LoVo (cell line): Measurements from ENCODE around the gene ST8SIA3.
"Not testable (repeated sequence)": the region's sequence is repeated elsewhere in the genome, so short reads cannot be mapped to it uniquely, and the experiment has no call there.

Experiments used
- DNase-seq: peaks from one replicate; pipeline ENCODE4 v3.0.0-alpha.2; 2016; ENCODE audit warnings: low spot score

The ST8SIA3 gene

GRCh38 chr18:57366528-57367081 is 14.2 kb downstream of the ST8SIA3 start:
- no peak for DNase-seq

DNA sequence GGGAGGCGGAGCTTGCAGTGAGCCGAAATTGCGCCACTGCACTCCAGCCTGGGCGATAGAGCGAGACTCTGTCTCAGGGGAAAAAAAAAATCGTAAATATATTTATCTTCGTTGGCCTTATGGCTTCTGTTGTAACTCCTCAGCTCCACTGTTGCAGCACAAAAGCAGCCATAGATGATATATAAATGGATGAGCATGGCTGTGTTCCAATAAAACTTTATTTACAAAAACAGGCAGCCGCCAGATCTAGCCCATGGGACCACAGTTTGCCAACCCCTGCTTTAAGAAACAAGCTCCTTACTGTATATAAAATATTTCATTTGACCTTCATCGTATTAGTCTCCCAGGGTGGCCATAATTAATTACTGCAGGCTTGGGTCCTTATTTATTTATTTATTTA is 20.1 kb downstream of the ST8SIA3 start:
- no peak for DNase-seq

GRCh38 chr18:57373017-57373416 is 20.7 kb downstream of the ST8SIA3 start:
- no peak for DNase-seq

DNA sequence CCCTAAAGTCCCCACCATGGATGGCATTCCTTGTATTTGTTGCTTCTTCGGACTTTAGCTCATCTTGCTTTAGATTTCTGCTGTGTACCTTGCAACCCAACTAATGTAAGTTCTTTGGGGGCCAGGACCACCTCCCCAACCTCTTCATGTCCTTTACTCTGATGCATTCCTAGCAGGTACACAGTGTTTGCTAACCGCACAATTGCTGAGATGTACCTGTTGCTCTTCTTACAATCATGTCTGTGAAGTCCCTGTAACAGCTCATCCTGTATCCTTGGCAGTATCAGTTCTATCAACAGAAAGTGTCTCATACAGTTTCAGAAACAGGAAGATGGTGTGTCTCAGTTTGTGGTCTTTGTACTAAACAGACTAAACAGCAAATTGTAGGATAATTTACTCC is 24.1 kb downstream of the ST8SIA3 start:
- DNase-seq, result no peak

DNA sequence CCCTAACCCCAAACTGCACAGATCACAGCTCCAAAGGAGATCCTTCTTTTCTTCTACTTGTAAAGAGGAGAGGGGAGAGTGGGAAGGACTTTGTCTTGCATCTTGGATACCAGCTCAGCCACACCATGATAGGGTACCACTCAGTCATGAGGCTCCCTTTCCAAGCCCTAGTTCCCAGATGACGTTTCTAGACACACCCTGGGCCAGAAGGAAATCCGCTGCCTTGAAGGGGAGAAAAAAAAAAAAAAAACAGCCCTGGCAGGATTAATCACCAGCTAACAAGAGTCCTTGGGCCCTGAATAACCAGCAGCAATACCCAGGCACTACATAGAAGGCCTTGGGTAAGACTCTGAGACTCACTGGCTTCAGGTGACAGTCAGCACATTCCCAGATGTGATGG is 36.9 kb downstream of the ST8SIA3 start:
- DNase-seq, result no peak

GRCh38 chr18:57390044-57390443 is 37.7 kb downstream of the ST8SIA3 start:
- DNase-seq, result no peak

DNA sequence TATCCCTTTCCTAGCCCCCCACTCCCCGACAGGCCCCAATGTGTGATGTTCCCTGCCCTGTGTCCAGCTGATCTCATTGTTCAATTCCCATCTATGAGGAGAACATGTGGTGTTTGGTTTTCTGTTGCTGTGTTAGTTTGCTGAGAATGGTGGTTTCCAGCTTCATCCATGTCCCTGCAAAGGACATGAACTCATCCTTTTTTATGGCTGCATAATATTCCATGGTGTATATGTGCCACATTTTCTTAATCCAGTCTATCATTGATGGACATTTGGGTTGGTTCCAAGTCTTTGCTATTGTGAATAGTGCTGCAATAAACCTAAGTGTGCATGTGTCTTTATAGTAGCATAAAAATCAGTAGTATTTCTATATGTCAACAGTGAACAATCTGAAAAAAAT is 42.4 kb downstream of the ST8SIA3 start:
- DNase-seq, result not testable (repeated sequence)

DNA sequence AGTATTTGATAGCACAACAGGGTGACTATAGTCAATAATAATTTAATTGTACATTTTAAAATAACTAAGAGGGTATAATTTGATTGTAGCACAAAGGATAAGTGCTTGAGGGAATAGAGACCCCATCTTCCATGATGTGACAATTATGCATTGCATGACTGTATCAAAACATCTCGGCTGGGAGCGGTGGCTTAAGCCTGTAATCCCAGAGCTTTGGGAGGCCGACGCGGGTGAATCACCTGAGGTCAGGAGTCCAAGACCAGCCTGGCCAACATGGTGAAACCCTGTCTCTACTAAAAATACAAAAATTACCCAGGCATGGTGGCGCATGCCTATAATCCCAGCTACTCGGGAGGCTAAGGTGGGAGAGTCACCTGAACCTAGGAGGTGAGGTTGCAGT is 44.5 kb downstream of the ST8SIA3 start:
- not testable (repeated sequence) for DNase-seq

- DNase-seq, result no peak
Observed at GRCh38 chr18:57397440-57398132, 45.2 kb downstream of the ST8SIA3 start.

GRCh38 chr18:57404345-57404744 is 52.0 kb downstream of the ST8SIA3 start:
- DNase-seq, result no peak

GRCh38 chr18:57409650-57410049 is 57.3 kb downstream of the ST8SIA3 start:
- DNase-seq, result no peak

DNA sequence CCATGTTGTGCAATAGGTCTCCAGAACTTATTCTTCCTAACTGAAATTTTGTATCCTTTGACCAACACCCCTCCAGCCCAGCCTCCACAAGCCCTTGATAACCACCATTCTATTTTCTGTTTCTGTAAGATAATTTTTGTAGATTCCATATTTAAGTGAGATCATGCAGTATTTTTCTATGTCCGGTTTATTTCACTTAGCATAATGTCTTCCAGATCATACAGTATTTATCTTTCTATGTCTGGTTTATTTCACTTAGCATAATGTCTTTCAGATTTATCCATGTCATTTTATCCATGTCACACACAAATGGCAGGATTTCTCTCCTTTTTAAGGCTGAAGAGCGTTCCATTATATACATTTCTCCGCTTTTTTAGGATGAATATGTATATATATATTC is 58.4 kb downstream of the ST8SIA3 start:
- no peak for DNase-seq

DNA sequence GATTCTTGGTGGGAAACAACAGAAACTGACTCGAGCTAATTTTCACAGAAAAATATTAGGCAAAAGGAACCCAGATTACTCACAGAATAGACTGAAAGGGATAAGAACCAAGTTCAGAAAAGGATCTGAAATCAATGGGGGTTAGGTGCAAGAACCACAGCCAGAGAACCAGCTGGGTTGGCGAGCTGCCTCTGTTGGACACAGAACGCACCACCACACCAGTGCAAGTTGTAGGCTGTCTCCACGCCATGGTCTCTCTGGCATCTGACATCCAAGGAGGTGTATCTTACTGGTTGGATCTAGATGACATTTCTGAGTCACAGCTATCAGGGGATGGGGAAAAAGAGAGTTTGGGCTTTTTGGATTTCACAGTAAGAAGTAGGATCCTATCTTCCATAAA is 64.2 kb downstream of the ST8SIA3 start:
- DNase-seq, result no peak
